Neural cell (in vitro differentiated cells): ENCODE measurements around the gene MMAB. TPM values are rescaled to one million over a fixed set of nuclear protein-coding genes. Genes with fewer than 3 reads are reported as not detected.

Source experiments
- H2AFZ ChIP-seq: fragments of 200-600, 300-800 bp; sonication (generic), shearing (Covaris generic); 2 replicates; pipeline ENCODE4 v1.6.0; 2014; ENCODE audit warnings: low read depth, mild to moderate bottlenecking, antibody characterized with exemption, low read length, moderate library complexity
- H3F3A ChIP-seq: fragments of 200-600 bp; shearing (Covaris generic); 2 replicates; pipeline ENCODE4 v1.6.1; 2016; ENCODE audit warnings: mild to moderate bottlenecking, moderate library complexity, mixed read lengths, antibody characterized with exemption, low read length; ENCODE audit not compliant: insufficient read depth, poor library complexity, severe bottlenecking
- H3K27ac ChIP-seq: fragments of 200-600, 300-800 bp; sonication (generic), shearing (Covaris generic); 2 replicates; pipeline ENCODE4 v1.5.1; 2014; ENCODE audit warnings: mild to moderate bottlenecking, low read length, moderate library complexity
- H3K27me3 ChIP-seq: fragments of 300-800, 200-600 bp; sonication (generic), shearing (Covaris generic); 2 replicates; pipeline ENCODE4 v1.6.0; 2014; ENCODE audit warnings: mild to moderate bottlenecking, low read depth, low read length, moderate library complexity; ENCODE audit not compliant: insufficient read depth
- H3K36me3 ChIP-seq: fragments of 300-800, 200-600 bp; sonication (generic), shearing (Covaris generic); 2 replicates; pipeline ENCODE4 v1.5.1; 2014; ENCODE audit warnings: mild to moderate bottlenecking, antibody characterized with exemption, low read length, moderate library complexity; ENCODE audit not compliant: insufficient read depth
- H3K4me2 ChIP-seq: fragments of 300-800, 200-600 bp; sonication (generic), shearing (Covaris generic); 2 replicates; pipeline ENCODE4 v1.6.0; 2014; ENCODE audit warnings: mild to moderate bottlenecking, low read length
- H3K4me3 ChIP-seq: fragments of 300-800, 200-600 bp; sonication (generic), shearing (Covaris generic); 2 replicates; pipeline ENCODE4 v1.5.1; 2014; ENCODE audit warnings: mild to moderate bottlenecking, low read length, moderate library complexity
- H3K79me2 ChIP-seq: fragments of 200-600 bp; shearing (Covaris generic); replicated peaks from 2 replicates; pipeline ENCODE4 v1.6.0; 2014; ENCODE audit warnings: mild to moderate bottlenecking, low read length, moderate library complexity; ENCODE audit not compliant: insufficient read depth
- H3K9ac ChIP-seq: fragments of 300-800, 200-600 bp; sonication (generic), shearing (Covaris generic); 2 replicates; pipeline ENCODE4 v1.6.1; 2016; ENCODE audit warnings: mild to moderate bottlenecking, low read length, mixed read lengths
- H3K9me2 ChIP-seq: fragments of 200-600 bp; shearing (Covaris generic); 2 replicates; pipeline ENCODE4 v1.6.1; 2016; ENCODE audit warnings: mild to moderate bottlenecking, low read length, mixed read lengths; ENCODE audit not compliant: insufficient read depth
- H3K9me3 ChIP-seq: fragments of 200-600, 300-800 bp; sonication (generic), shearing (Covaris generic); 2 replicates; pipeline ENCODE4 v1.6.1; 2016; ENCODE audit warnings: mild to moderate bottlenecking, mixed run types, low read length, moderate library complexity, mixed read lengths
- H4K20me1 ChIP-seq: fragments of 200-600 bp; shearing (Covaris generic); 2 replicates; pipeline ENCODE4 v1.6.1; 2016; ENCODE audit warnings: mild to moderate bottlenecking, mixed run types; ENCODE audit not compliant: insufficient read depth
- MXI1 ChIP-seq: fragments of 450-650 bp; conservative IDR thresholded peaks from 2 replicates; pipeline ENCODE4 v1.6.1; 2014; ENCODE audit warnings: antibody characterized with exemption, mild to moderate bottlenecking; ENCODE audit not compliant: poor library complexity, severe bottlenecking
- polyA plus RNA-seq: library from polyadenylated mRNA; depleted of rRNA; stranded (reverse); fragments of >200 nt; gene quantifications from 2 replicates; pipeline ENCODE4 v1.2.3, GENCODE V29; 2014

MMAB gene
- polyA plus RNA-seq, 1 donor from 2014 or later = 52.6 TPM

GRCh38 chr12:109504068-109504467 is 69.2 kb downstream of the MMAB start:
- H3K36me3 ChIP-seq = no peaks in the 10 kb centered on the region

More at GRCh38 chr12:109504068-109504467, 69.2 kb downstream of the MMAB start:
- Histone ChIP-seq H3K9ac (no peak overlapping the region), H3K9me3 (no peaks in the 10 kb centered on the region), H2AFZ (no peak overlapping the region), H4K20me1 (no peaks in the 10 kb centered on the region), H3K4me2 (no peak overlapping the region), H3K4me3 (no peak overlapping the region), H3K27ac (no peak overlapping the region), H3F3A (no peaks in the 10 kb centered on the region), H3K79me2 (no peaks in the 10 kb centered on the region), H3K9me2 (no peaks in the 10 kb centered on the region), H3K27me3 (no peaks in the 10 kb centered on the region)
- TF ChIP-seq MXI1 = no peak

Other genes starting within 250 kb of the MMAB start
- gene MYO1H, start 225.6 kb downstream of the MMAB start, polyA plus RNA-seq = 9.2 and 10.6 TPM in 2 replicates
- 69.4 and 69.9 TPM in 2 replicates for gene KCTD10, start 96.2 kb downstream of the MMAB start, polyA plus RNA-seq
- 21.7 and 22.6 TPM in 2 replicates for gene UBE3B, start 95.9 kb downstream of the MMAB start, polyA plus RNA-seq
- gene MVK, start 290 bp upstream of the MMAB start, polyA plus RNA-seq = 45.7 and 65.5 TPM in 2 replicates
- 6.4 and 8.5 TPM in 2 replicates for gene FAM222A, start 140.3 kb upstream of the MMAB start, polyA plus RNA-seq